NCI-H2171 treated with DMSO at 0.1 percent for 48 hours (cell line): Measurements from ENCODE around the gene CCL25.
A peak's percentile ranks its signal among the peaks of the same experiment; 100 is the strongest.
"Not testable (repeated sequence)": the region's sequence is repeated elsewhere in the genome, so short reads cannot be mapped to it uniquely, and the experiment has no call there.

Experiments used
- DNase-seq: peaks from one replicate; lab custom pipeline; 2025; lab: John Stamatoyannopoulos, UW

CCL25 gene, protein sequence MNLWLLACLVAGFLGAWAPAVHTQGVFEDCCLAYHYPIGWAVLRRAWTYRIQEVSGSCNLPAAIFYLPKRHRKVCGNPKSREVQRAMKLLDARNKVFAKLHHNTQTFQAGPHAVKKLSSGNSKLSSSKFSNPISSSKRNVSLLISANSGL

DNA sequence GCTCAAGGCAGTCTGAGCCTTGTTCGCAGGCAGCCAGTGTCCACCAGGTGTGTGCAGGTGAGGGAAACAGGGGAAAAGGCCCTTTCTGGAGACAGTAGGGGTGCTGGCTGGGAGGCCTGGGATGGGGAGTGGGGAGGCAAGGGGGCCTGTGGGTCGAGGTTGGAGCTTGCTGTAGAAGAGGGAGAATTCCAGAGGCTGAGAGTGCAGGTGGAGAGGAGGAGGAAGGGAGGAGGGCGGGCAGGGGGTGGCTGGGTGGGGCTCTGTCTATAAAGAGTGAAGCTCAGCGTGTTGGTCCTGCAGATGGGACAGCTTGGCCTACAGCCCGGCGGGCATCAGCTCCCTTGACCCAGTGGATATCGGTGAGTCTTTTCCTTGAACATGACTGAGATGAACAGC is at the start of gene CCL25:
CCL25 (plus strand) TSS at position 297 of the 396 bp plus-strand sequence. CDS start 290 bp downstream, outside the sequence.
- no peak for DNase-seq

DNA sequence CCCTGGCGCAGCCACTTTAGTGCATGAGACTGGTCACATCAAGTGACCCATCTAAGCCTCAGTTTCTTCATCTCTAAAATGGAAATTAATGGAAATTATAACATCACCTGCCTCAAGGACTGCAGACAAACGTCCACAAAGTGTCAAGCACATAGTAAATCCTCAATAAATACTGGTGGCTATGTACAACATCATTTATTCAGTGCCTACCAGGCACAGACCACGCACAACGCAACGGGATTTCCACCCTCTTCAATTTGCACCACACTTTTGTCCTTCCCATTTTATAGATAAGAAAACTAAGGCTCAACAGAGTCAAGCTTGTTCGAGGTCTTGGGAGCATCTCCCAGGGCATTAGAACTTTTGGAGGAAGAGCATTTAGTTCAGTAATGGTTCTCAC is 48.6 kb upstream of the CCL25 start:
- no peak for DNase-seq

DNA sequence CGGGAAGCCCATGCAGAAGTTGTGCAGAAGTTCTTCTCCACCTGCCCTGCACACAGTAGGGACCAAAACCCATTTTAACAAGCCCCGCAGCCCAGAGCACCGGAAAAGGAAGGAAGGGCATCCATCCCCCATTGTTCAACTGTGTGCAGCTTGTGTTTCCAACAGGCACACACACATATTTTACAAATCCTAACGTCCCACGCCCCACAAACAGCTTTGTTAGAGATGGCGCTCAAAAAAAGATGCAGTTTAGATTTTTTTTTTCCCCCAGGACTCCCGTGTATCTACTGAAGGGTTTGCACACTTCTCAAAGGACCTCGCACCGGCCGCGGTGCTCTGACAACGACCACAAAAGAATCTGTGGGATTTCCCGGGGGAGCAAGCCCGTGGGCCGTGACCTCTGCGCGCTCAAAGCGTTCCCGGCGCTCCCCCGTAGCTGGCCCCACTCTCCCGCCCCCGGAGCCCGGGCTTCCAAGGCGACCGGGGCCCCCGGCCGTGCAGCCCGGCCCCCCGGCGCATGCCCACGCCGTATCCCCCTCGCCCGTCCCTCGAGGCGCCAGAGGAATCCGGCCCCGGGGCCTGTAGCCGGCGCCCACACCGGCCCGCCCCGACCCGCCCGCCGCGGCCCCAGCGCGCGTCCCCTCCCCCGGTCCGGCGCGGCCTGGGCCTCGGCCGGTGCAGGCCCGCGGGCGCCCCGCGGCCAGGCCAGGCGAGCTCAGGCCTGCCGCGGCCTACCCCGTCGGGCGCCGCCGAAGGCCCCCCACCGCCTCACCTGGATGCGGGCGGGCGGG is 47.6 kb upstream of the CCL25 start:
- peak; percentile 23 for DNase-seq

DNA sequence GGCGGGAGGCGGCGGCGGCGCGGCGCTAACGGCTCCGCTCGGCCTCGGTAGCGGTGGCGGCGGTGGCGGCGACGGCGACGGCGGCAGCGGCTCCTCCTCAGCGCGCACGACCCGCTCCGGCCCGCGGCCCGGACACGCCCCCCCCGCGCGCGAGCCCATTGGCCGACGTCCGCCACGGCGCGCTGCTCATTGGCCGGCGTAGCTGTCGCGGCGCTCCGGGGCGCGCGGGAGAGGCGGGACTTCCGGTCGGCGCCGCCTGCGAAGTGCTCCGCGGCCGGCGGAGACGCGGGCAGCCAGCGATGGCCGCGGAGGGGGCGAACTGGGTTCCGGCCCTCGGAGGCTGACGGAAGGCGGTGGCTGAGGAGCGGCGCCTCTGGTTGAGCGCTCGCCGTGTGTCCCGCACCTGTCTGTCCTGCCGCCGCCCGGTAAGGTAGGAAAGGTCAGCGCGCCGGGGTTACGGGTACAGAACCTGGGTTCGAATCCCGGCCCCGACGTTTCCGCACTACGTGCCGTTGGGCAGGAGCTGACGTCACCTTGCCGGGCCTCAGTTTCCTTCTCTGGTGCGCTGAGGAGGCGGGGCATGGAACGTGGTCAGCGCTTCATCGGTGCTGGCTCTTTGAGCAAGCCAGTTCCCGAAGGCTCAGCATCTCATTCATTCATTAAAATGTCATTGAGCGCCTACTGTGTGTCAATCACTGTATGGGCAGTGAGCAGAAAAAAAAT is 46.9 kb upstream of the CCL25 start, which contains the start of gene ELAVL1:
ELAVL1 (minus strand) TSS at position 108 of the 723 bp plus-strand sequence. CDS start 13,826 bp downstream, outside the sequence.
- peak; percentile 82 for DNase-seq

DNA sequence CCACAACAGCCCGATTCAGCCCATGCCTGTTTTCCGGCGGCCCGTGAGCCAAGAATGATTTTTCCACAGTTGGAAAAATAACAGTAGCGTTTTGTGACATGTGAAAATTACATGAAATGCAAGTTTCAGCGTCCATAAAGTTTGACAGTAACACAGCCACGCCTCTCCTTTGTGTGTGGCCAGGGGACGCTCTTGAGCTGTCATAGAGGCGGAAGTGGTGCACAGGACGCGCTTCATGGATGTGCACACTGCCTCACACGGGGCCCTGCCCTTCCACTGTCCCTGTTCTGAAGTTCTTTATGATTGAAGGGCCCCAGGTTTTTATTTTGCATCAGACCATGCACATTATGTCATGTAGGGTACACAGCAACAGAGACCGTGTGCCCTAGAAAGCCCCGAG is 34.8 kb upstream of the CCL25 start:
- no peak for DNase-seq

DNA sequence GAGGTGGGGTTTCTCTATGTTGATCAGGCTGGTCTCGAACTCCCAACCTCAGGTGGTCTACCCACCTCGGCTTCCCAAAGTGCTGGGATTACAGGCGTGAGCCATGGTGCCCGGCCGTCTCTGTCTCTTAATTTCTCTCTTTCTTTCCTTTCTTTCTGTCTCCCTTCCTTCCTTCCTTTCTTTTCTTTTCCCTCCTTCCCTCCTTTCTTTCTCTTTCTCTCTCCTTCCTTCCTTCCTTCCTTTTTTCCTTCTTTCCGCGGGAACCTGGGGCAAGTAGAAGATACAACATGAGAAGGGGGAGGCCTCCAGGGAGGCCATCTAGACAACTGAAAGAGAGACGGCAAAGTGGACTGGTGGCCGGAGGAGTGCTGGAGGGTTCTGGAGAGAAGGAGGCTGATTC is 31.9 kb upstream of the CCL25 start:
- DNase-seq, result no peak

DNA sequence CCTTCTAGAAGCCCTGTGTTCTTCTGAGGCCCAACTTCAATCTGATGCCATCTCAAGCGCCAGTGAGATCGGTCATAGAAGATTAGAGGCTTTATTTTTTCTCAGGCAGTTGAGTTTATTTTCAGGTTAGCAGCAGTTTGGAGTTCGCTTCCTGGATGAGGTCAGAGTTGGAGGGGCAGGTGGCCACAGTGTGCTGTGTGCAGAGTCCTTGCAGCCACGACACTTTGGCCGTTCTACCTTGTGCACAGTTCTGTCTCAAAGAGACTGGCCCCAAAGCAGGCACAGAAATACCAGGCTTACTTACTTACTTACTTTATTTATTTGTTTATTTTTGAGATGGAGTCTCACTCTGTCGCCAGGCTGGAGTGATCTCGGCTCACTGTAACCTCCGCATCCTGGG is 31.2 kb upstream of the CCL25 start:
- DNase-seq, result no peak

DNA sequence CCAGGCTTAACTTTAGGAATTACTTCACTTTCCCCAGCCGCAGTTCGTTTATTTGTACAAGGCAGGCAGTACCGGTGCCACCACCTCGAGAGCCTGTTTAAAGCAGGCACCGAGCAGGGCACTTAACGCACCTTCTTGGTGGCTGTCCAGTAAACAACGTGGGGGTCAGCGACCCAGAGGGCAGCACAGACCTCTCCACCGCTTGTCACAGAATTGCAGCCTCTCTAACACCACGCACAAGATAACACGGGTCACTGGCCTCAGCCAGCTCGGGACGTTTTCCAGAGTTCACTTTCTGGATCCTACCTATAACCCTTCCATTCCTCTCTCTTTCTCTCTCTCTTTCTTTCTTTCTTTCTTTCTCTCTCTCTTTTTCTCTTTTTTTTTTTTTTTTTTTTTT is 30.3 kb upstream of the CCL25 start:
- no peak for DNase-seq

DNA sequence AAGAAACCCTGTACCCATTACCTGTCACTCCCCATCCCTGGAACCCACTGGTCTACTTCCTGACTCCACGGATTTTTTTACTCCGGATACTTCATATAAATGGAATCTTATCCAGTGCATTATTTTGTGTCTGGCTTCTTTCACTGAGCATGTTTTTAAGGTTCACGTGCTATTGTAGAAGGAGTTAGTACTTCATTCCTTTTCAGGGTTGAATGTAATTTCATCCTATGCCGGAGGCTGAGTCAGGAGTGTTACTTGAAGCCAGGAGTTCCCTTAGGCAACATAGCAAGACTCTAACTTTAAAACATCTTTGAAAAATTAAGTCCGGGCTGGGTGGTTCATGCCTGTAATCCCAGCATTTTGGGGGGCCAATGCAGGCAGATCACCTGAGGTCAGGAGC is 29.2 kb upstream of the CCL25 start:
- DNase-seq, result no peak

DNA sequence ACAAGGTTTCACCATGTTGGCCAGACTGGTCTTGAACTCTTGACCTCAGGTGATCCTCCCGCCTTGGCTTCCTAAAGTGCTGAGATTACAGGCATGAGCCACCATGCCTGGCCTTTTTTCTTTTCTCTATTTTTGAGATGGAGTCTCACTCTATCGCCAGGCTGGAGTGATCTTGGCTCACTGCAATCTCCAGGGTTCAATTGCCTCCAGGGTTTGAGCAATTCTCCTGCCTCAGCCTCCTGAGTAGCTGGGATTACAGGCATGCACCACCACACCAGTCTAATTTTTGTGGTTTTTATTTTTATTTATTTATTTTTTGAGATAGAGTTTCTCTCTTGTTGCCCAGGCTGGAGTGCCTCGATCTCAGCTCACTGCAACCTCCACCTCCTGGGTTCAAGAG is 28.3 kb upstream of the CCL25 start:
- not testable (repeated sequence) for DNase-seq

DNA sequence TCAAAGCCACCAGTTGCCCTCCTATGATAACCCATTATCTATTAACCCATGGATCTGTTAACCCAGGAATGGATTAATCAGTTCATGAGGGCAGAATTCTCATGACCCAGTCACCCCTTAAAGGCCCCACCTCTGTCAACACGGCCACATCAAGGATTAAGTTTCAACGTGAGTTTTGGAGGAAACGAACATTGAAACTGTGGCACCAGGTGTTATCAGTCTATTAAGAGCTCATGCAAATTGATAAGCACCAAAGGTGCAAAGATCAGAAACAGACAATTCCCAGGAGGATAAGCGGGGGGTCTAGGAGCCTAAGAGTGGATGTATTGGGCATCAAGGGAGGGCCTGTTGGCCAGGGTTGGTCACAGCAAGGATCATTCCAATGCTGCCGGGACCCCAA is 27.2 kb upstream of the CCL25 start:
- no peak for DNase-seq

DNA sequence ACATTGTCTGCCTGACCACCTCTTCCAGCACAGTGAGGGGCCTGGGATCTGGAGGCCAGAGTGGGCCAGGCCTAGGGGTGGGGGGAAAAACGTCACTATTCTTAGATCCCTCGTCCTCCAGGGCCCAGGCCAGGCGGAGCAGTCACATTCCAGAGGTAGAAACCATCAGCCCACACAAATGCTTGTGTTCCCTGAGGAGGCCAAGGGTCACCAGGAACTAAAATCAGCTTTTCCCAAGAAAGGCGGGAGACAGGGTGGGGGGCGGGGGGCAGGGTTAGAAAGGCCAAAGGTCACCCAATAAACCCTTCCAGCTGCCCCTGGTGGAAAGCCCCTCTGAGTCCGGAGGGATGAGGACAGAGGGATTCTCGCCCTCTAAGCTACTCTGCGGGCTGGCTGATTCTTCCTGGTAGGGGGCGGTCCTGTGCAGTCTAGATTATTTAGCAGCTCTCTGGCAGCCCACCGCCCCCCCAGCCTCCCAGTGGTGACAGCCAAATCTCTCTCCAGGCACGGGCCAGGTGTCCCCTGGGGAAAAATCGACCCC is 23.5 kb upstream of the CCL25 start:
- DNase-seq, result peak; percentile 73

DNA sequence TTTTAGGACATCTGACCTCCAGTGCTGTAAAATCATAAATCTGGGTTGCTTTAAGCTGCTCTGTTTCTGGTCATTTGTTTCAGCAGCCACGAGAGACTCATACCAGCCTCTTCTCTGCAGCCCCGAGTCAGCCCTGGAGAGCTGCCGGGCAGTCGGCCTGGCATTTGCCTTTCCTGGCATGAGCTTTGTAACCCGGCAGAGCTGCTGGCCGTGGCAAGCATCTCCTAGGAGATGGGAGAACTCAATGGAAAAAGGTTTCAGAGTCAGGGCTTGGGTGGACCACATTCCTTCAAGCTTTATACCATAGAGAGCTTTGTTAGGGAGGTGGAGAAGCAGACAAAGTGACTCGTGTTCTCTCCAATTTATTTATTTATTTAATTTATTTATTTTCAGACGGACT is 21.6 kb upstream of the CCL25 start:
- no peak for DNase-seq

DNA sequence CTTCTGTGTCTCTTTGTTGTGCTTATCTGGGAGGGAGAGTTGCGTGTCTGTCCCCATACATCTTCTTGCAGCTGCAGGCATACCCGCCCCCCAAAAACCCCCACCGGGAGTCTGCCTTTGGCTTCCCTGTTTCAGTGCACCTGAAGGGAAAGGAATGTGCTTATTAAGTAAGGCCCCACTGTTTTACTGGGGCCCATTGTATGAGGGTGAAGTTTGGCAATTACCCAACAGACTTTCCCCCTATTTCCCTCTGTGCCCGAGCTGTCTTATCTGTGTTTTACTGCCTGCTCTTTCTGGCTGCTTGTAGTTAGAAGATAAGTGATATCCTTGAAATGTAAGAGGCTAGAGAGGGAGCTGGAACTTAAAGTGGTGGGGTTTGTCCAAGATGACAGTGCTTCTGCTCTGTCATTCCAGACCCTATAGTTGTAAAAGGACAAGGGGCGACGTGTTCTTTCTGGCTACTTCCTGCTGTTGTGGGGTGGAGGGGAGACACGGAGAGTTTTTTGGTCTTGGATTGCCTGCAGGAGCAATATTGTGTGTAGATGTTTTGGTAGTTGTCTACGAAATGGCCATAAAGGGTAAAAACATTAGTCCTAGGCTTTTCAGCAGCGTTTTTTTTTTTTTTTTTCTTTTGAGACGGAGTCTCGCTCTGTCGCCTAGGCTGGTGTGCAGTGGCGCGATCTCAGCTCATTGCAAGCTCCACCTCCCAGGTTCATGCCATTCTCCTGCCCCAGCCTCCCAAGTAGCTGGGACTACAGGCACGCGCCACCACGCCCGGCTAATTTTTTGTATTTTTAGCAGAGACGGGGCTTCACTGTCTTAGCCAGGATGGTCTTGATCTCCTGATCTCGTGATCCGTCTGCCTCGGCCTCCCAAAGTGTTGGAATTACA is 19.0 kb upstream of the CCL25 start:
- DNase-seq, result not testable (repeated sequence)

DNA sequence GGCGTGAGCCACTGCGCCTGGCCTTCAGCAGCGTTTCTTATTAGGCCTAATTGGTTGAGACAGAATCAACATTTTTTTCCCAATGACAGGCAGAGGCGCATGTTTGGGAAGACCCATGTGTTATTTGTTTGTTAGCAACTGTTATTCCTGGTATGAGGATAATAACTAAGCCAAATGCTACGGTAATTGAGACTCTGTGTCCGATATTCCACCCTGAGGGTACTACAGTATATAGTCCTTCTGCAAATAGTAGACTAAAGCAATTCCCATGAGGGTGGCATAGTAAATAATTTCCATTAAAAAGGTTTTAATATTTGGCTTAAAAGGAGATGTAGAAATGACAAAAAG is 18.4 kb upstream of the CCL25 start:
- DNase-seq, result no peak

DNA sequence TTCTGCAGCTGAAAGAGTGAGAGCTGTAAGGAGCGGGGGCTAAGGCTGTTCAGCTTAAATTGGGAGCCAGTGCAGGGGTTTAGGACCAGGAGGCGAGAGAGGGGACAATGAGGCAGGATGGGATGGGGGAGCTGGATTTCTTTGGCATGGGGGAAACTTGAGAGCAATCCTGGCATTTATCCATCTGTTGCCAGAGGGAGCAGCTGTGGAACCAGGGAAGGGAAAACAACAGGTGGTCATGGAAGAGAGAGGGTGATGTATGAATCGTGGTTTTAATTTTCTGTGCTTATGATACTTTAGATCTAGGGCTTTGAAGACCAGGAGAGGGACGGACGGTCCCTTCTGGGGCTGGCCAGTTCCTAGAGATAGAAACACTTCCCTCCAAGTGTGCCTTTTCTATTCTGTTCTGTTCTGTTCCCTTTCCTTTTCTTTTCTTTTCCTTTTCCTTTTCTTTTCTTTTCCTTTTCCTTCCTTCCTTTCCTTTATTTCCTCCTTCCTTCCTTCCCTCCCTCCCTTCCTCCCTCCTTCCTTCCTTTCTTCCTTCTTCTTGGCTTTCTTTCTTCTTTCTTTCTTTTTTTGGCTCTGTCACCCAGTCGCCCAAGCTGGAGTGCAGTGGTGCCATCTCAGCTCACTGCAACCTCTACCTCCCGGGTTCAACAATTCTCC is 16.0 kb upstream of the CCL25 start:
- peak; percentile 92 for DNase-seq

DNA sequence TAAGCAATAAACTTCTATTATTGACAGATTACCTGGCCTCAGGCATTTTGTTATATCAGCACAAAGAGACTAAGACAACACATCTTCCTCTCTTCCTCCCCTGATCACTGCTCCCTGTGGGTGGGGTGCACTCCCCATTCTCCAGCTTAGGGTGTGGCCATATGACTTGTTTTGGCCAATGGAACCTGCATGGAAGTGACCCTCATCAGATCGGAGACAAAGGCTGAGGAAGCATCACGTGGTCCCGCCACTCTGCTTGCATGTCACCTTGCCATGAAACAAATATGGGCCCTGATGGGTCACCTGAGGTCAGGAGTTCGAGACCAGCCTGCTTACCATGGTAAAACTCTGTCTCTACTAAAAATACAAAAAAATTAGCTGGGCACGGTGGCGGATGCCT is 13.7 kb upstream of the CCL25 start:
- DNase-seq, result no peak

DNA sequence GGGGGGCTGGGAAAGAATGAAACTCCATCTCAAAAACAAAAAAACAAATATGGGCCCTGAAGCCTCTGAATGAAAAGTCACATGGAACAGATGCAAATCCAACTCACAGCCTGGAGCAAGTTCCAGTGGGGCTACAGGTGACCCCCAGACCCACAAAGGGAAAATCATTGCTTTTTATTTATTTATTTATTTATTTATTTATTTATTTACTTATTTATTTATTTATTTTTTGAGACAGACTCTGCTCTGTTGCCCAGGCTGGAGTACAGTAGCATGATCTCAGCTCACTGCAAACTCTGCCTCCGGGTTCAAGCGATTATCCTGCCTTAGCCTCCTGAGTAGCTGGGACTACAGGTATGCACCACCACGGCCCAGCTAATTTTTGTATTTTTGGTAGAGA is 13.3 kb upstream of the CCL25 start:
- no peak for DNase-seq

DNA sequence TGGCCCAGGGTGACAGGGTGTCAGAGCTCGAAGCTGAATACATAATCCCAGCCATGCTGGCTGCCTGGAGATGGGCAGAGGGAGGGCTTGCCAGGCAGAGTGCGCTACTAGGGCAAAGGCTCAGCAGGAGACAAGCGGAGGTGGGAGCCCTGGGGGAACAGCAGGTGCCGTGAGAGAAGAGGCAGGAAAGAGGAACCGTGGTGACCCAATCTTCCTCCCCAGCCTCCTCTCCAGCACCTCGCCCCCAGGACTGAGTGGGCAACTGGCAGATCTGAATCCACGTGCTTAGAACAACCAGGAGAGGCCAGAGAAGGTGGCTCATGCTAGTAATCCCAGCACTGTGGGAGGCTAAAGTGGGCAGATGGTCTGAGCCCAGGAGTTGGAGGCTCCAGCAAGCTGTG is 11.0 kb upstream of the CCL25 start:
- DNase-seq, result peak; percentile 69

DNA sequence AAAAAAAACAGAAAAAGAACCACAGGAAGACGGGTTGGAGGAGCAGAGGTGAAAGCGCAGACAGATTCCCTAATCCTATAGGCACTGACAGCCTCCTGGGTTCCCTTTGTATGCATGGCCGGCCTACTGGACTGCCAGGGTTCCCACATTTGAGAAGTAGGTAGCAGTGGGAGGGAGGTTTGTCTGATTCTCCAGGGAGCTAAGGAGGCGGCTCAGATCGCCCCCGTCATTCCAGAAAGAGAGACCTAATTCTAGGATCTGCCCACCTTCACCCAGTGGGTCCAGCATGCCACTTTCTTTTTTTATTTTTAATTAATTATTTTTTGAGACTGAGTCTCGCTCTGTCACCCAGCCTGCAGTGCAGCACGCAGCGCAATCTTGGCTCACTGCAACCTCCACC is 9.7 kb upstream of the CCL25 start:
- no peak for DNase-seq

DNA sequence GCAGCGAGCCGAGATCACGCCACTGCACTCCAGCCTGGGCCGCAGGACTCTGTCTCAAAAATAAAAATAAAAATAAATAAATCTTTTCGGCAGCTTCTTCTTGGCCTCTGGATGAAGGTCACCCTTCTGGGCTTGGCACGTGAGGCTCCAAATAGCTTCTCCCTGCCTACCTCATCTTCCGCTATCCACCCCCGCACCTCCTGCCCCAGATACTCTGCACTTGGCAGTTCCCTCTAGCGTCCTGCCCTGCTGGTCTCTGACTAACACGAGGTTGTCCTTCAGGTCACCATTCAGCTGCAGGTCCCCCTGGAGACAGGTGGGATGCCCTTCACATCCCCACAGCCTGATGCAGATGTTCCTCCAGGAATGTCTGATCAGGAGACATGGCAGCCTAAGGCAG is 8.5 kb upstream of the CCL25 start:
- no peak for DNase-seq
